Astrocyte (in vitro differentiated cells and primary cell): Measurements from ENCODE around the gene TCP11. TPM values are rescaled to one million over a fixed set of nuclear protein-coding genes. Genes with fewer than 3 reads are reported as not detected.

Experiments
- DNase-seq: peaks from one replicate; pipeline ENCODE4 v3.0.0-alpha.2; 2010; ENCODE audit warnings: low read depth
- FAIRE-seq: peaks from 2 replicates; lab custom pipeline; 2011; peaks lifted over from hg19 to GRCh38; lab: Jason Lieb, UNC
- H2AFZ ChIP-seq: 2 replicates; pipeline ENCODE4 v1.6.0; 2012; ENCODE audit warnings: low read depth, low read length, inconsistent platforms
- H3K27ac ChIP-seq: 2 replicates; pipeline ENCODE4 v1.5.1; 2011; ENCODE audit warnings: low read depth, low read length, inconsistent platforms
- H3K27me3 ChIP-seq: 2 replicates; pipeline ENCODE4 v1.6.0; 2011; ENCODE audit warnings: low read length, inconsistent platforms; ENCODE audit not compliant: insufficient read depth
- H3K36me3 ChIP-seq: 2 replicates; pipeline ENCODE4 v1.5.1; 2011; ENCODE audit warnings: low read length, inconsistent platforms; ENCODE audit not compliant: insufficient read depth
- H3K4me1 ChIP-seq: 2 replicates; pipeline ENCODE4 v1.5.1; 2011; ENCODE audit warnings: low read length, inconsistent platforms; ENCODE audit not compliant: insufficient read depth
- H3K4me2 ChIP-seq: 2 replicates; pipeline ENCODE4 v1.6.0; 2012; ENCODE audit warnings: low read length, inconsistent platforms
- H3K4me3 ChIP-seq: 2 replicates; pipeline ENCODE4 v1.5.1; 2011; ENCODE audit warnings: low read depth, mild to moderate bottlenecking, low read length, inconsistent platforms; ENCODE audit not compliant: insufficient read depth
- H3K79me2 ChIP-seq: 2 replicates; pipeline ENCODE4 v1.6.0; 2012; ENCODE audit warnings: mild to moderate bottlenecking, low read length, inconsistent platforms; ENCODE audit not compliant: insufficient read depth
- H3K9ac ChIP-seq: 2 replicates; pipeline ENCODE4 v1.6.0; 2012; ENCODE audit warnings: mild to moderate bottlenecking, low read length, inconsistent platforms
- H3K9me3 ChIP-seq: 2 replicates; pipeline ENCODE4 v1.5.1; 2012; ENCODE audit warnings: low read depth, mild to moderate bottlenecking, low read length, inconsistent platforms; ENCODE audit not compliant: insufficient read depth
- H4K20me1 ChIP-seq: 2 replicates; pipeline ENCODE4 v1.6.0; 2012; ENCODE audit warnings: low read length, inconsistent platforms; ENCODE audit not compliant: insufficient read depth
- H3K27ac Mint-ChIP-seq: one replicate; pipeline ENCODE4 v1.8.0; 2021; ENCODE audit warnings: mild to moderate bottlenecking, mixed read lengths; ENCODE audit not compliant: unreplicated experiment
- H3K27me3 Mint-ChIP-seq: one replicate; pipeline ENCODE4 v1.8.0; 2021; ENCODE audit warnings: low read depth, mixed read lengths; ENCODE audit not compliant: unreplicated experiment
- H3K36me3 Mint-ChIP-seq: one replicate; pipeline ENCODE4 v1.8.0; 2021; ENCODE audit warnings: low read depth, mixed read lengths; ENCODE audit not compliant: unreplicated experiment
- H3K4me1 Mint-ChIP-seq: one replicate; pipeline ENCODE4 v1.8.0; 2021; ENCODE audit warnings: low read depth, mixed read lengths; ENCODE audit not compliant: unreplicated experiment
- H3K4me3 Mint-ChIP-seq: one replicate; pipeline ENCODE4 v1.8.0; 2021; ENCODE audit warnings: mild to moderate bottlenecking, moderate library complexity, mixed read lengths; ENCODE audit not compliant: unreplicated experiment
- H3K9me3 Mint-ChIP-seq: one replicate; pipeline ENCODE4 v1.8.0; 2021; ENCODE audit warnings: mild to moderate bottlenecking, mixed read lengths; ENCODE audit not compliant: unreplicated experiment
- CTCF ChIP-seq: IDR thresholded peaks from 2 replicates; pipeline ENCODE4 v1.5.1; 2011; ENCODE audit warnings: low read depth, mild to moderate bottlenecking, inconsistent platforms, low read length, moderate library complexity; ENCODE audit not compliant: insufficient read depth
- EZH2 ChIP-seq: IDR thresholded peaks from 2 replicates; pipeline ENCODE4 v1.6.1; 2012; ENCODE audit warnings: mild to moderate bottlenecking, low read length, inconsistent platforms; ENCODE audit not compliant: insufficient read depth
- total RNA-seq: library from RNA; stranded (reverse); gene quantifications from 2 replicates; pipeline ENCODE4 v1.2.1, GENCODE V29; 2021

The TCP11 gene
- total RNA-seq, 1 donor from 2014 or later, result not detected

DNA sequence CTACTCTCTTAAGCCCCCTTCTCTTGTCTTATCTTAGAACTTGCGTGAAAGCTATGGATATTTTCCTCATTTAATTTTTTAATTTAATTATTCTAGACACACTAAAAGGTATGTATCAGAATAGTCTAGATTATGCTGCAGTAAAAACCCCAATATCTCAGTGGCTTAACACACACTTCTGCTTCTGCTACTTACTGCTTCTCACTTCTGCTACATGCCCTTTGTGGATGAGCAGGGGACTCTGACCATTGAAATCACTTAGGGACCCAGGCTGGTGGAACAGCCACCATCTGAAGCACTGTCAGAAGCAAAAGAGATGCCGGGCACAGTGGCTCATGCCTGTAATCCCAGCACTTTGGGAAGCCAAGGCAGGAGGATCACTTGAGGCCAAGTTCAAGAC lies 45.4 kb upstream of the TCP11 start:
- H3K27ac Mint-ChIP-seq, result no peak overlapping the region
- Histone ChIP-seq H3K79me2 (no peaks in the 10 kb centered on the region), H3K9ac (no peak overlapping the region), H3K4me3 (no peak overlapping the region), H3K27ac (no peak overlapping the region), H2AFZ (no peak overlapping the region), H3K9me3 (no peaks in the 10 kb centered on the region), H3K36me3 (no peaks in the 10 kb centered on the region), H3K4me1 (peaks cover 22% of the 10 kb centered on the region), H3K4me2 (no peak overlapping the region), H4K20me1 (no peaks in the 10 kb centered on the region), H3K27me3 (no peaks in the 10 kb centered on the region)
- H3K27me3 Mint-ChIP-seq, result no peaks in the 10 kb centered on the region
- FAIRE-seq (no peak), DNase-seq (no peak)
- no peaks in the 10 kb centered on the region for H3K36me3 Mint-ChIP-seq
- H3K9me3 Mint-ChIP-seq, result peaks cover 2% of the 10 kb centered on the region
- TF ChIP-seq CTCF, result no peak
- TF ChIP-seq EZH2, result no peak
- no peak overlapping the region for H3K4me3 Mint-ChIP-seq
- H3K4me1 Mint-ChIP-seq, result peaks cover 13% of the 10 kb centered on the region

DNA sequence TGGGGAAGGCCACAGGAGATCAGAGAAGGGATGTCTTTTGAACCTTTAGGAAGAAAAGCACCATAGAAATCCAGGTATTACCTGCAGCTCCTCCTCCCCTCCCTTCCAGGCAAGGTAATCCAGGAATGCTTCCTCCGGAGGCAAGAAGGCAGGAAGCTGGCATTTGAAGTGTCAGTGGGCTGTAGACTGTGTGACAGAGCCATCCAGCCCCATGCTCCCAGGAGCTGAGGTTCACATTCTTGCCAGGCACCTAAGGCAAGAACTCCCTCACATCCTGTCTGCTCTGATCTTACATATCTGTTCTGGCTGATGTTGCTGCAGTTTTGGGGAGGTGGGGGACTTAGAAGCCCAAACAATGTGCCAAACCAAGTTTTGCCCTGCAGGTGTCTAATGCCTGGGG lies 44.8 kb upstream of the TCP11 start:
- TF ChIP-seq EZH2 (no peak), CTCF (no peak)
- peaks cover 2% of the 10 kb centered on the region for H3K9me3 Mint-ChIP-seq
- H3K9me3 ChIP-seq, result no peaks in the 10 kb centered on the region
- H3K4me1 Mint-ChIP-seq, result peaks cover 17% of the 10 kb centered on the region
- no peak overlapping the region for H3K4me3 Mint-ChIP-seq
- H3K27me3 Mint-ChIP-seq, result no peaks in the 10 kb centered on the region
- no peaks in the 10 kb centered on the region for H3K36me3 ChIP-seq
- no peaks in the 10 kb centered on the region for H3K27me3 ChIP-seq
- FAIRE-seq, result no peak
- no peaks in the 10 kb centered on the region for H3K36me3 Mint-ChIP-seq
- peaks cover 25% of the 10 kb centered on the region for H3K4me1 ChIP-seq
- H3K9ac ChIP-seq, result no peak overlapping the region
- H3K79me2 ChIP-seq, result no peaks in the 10 kb centered on the region
- DNase-seq, result no peak
- H2AFZ ChIP-seq, result no peak overlapping the region
- H3K27ac ChIP-seq, result no peak overlapping the region
- no peak overlapping the region for H3K4me3 ChIP-seq
- H3K4me2 ChIP-seq, result peak overlapping the region; percentile 25
- H3K27ac Mint-ChIP-seq, result no peak overlapping the region
- no peaks in the 10 kb centered on the region for H4K20me1 ChIP-seq

GRCh38 chr6:35185302-35185681 lies 44.2 kb upstream of the TCP11 start:
- H3K27me3 ChIP-seq, result no peaks in the 10 kb centered on the region
- H3K4me1 ChIP-seq, result peaks cover 26% of the 10 kb centered on the region
- no peak overlapping the region for H3K9ac ChIP-seq
- Mint-ChIP-seq H3K4me3 (no peak overlapping the region), H3K27me3 (no peaks in the 10 kb centered on the region), H3K9me3 (peaks cover 2% of the 10 kb centered on the region), H3K27ac (no peak overlapping the region), H3K4me1 (peaks cover 17% of the 10 kb centered on the region), H3K36me3 (no peaks in the 10 kb centered on the region)
- peak; percentile 31 for DNase-seq
- H3K27ac ChIP-seq, result no peak overlapping the region
- H3K4me2 ChIP-seq, result peak overlapping the region; percentile 21
- no peak for FAIRE-seq
- no peaks in the 10 kb centered on the region for H3K9me3 ChIP-seq
- no peak overlapping the region for H2AFZ ChIP-seq
- no peaks in the 10 kb centered on the region for H4K20me1 ChIP-seq
- no peaks in the 10 kb centered on the region for H3K36me3 ChIP-seq
- TF ChIP-seq EZH2 (no peak), CTCF (no peak)
- H3K4me3 ChIP-seq, result no peak overlapping the region
- no peaks in the 10 kb centered on the region for H3K79me2 ChIP-seq
